ENCODE measurements around the gene GSTM4. TPM values are rescaled to one million over a fixed set of nuclear protein-coding genes. Genes with fewer than 3 reads are reported as not detected.
"Not testable (repeated sequence)": the region's sequence is repeated elsewhere in the genome, so short reads cannot be mapped to it uniquely, and the experiment has no call there.

Gene GSTM4
- total RNA-seq, 2 donors from 2014 or later = 24.1 to 37.2 TPM

DNA sequence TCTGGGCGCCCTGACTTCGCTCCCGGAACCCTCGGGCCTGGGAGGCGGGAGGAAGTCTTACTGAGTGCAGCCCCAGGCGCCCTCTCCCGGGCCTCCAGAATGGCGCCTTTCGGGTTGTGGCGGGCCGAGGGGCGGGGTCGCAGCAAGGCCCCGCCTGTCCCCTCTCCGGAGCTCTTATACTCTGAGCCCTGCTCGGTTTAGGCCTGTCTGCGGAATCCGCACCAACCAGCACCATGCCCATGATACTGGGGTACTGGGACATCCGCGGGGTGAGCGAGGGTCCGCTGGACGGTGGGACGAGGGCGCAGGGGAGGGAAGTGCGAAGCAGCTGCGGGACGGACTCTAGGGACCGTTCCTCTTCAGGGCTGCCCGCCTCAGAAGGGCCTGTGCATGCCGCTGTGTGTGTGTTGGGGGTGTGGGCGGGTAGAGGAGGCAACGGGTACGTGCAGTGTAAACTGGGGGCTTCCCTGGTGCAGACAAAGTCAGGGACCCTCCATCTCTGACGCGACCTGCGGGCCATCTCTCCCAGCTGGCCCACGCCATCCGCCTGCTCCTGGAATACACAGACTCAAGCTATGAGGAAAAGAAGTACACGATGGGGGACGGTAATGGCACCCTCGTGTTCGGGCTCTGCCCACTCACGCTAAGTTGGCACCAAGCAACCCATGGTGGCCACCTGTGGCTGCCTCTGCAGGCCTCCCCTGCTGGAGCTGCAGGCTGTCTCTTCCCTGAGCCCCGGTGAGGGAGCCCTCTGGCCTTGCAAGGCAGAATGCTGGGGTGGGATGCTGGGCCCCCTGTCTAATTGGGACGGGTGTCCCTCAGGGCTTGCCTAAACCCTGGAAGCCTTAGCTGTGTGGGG is 32.0 kb downstream of the GSTM4 start, which contains the start of gene GSTM1:
Gene GSTM1 (plus strand): TSS at position 177 of the 859 bp plus-strand sequence. CDS start 57 bp downstream, at position 234.
- peak in 1 of 3 donors; percentile 29 for TF ChIP-seq POLR2A (IDR thresholded peaks at IDR 0.05)
- TF ChIP-seq, protein P1, sequence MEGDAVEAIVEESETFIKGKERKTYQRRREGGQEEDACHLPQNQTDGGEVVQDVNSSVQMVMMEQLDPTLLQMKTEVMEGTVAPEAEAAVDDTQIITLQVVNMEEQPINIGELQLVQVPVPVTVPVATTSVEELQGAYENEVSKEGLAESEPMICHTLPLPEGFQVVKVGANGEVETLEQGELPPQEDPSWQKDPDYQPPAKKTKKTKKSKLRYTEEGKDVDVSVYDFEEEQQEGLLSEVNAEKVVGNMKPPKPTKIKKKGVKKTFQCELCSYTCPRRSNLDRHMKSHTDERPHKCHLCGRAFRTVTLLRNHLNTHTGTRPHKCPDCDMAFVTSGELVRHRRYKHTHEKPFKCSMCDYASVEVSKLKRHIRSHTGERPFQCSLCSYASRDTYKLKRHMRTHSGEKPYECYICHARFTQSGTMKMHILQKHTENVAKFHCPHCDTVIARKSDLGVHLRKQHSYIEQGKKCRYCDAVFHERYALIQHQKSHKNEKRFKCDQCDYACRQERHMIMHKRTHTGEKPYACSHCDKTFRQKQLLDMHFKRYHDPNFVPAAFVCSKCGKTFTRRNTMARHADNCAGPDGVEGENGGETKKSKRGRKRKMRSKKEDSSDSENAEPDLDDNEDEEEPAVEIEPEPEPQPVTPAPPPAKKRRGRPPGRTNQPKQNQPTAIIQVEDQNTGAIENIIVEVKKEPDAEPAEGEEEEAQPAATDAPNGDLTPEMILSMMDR (IDR thresholded peaks at IDR 0.05) = peak in 1 of 7 experiments; percentile 57
- WGBS, 2 donors = no CpG with 5 or more reads among the region's 46 CpGs
- intact Hi-C loops (cut with DNase I) = no loop called here

DNA sequence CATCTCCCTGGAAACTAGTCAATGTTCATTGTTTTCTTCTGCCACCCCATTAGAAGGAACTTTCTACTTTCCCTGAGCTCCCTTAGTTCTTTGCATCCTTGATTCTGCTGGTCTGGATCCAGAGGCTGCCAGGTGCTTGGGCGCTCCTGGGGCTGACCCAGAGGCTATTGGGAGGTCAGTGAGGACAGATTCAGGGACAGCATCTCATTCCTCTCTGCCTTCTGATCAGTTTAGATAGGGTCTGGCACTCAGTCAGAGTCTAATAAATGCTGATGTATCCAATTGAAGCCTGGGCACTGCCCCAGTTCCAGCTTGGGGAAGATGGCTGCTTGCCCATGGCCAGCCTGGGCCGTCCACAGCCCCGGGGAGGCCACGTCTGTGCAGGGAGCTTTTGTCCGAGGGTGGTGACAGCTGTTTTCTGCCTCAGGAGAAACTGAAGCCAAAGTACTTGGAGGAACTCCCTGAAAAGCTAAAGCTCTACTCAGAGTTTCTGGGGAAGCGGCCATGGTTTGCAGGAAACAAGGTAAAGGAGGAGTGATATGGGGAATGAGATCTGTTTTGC is 34.0 kb downstream of the GSTM4 start:
- intact Hi-C loops (cut with DNase I) = no loop called here
- H3K9me3 ChIP-seq = no peaks in the 10 kb centered on the region
- DNase-seq (no peak), ATAC-seq (no peak)
- TF ChIP-seq POLR2A (IDR thresholded peaks at IDR 0.05) = no peak
- TF ChIP-seq, protein P1 (IDR thresholded peaks at IDR 0.05) = no peak
- no peaks in the 10 kb centered on the region for H3K27me3 ChIP-seq
- WGBS, 2 donors = no CpG with 5 or more reads among the region's 6 CpGs
- H3K4me1 ChIP-seq = no peaks in the 10 kb centered on the region
- H3K4me3 ChIP-seq = no peak overlapping the region
- H3K36me3 ChIP-seq (replicated peaks in 1 of 2; ENCODE audit: insufficient read depth in 1 of 2, low read depth in 2 of 2) = no peaks in the 10 kb centered on the region
- H3K27ac ChIP-seq = no peak overlapping the region

More for the DNA sequence above, 32.0 kb downstream of the GSTM4 start, which contains the start of gene GSTM1:
- H3K4me3 ChIP-seq = no peak within 1 kb of the TSS
- peak within 1 kb of the TSS in 1 of 4 donors; percentile 25 for H3K27ac ChIP-seq
- ATAC-seq (no peak), DNase-seq (peak in 1 of 4 donors; percentile 84)
- H3K36me3 ChIP-seq (replicated peaks in 1 of 2; ENCODE audit: insufficient read depth in 1 of 2, low read depth in 2 of 2) = no peaks in the 10 kb centered on the region
- no peaks in the 10 kb centered on the region for H3K9me3 ChIP-seq
- H3K4me1 ChIP-seq = no peaks in the 10 kb centered on the region
- H3K27me3 ChIP-seq = no peaks in the 10 kb centered on the region

DNA sequence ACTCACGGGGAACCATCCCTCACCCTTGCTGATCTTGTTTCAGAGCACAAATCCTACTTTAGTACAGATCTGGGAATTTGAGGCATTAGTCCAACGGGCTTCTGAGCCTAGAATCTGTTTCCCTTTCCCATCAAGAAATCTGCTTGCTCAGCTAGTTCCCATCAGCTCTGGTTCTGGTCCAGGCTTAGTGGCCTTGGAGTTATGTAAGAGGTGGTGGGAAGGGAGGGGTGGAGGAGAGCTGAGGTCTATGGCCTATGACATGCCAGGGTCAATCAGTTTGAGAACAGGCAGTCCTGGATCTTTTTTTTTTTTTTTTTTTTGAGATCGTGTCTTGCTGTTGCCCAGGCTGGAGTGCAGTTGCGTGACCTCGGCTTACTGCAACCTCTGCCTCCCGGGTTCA is 35.9 kb downstream of the GSTM4 start:
- no peak for TF ChIP-seq POLR2A (IDR thresholded peaks at IDR 0.05)
- TF ChIP-seq, protein P1 (IDR thresholded peaks at IDR 0.05) = no peak
- H3K27me3 ChIP-seq = no peaks in the 10 kb centered on the region
- ATAC-seq (no peak), DNase-seq (peak in 1 of 4 donors; percentile 72)
- no peaks in the 10 kb centered on the region for H3K9me3 ChIP-seq
- no peaks in the 10 kb centered on the region for H3K4me1 ChIP-seq
- WGBS, 2 donors = no CpG with 5 or more reads among the region's 6 CpGs
- H3K27ac ChIP-seq = no peak overlapping the region
- no peaks in the 10 kb centered on the region for H3K36me3 ChIP-seq (replicated peaks in 1 of 2; ENCODE audit: insufficient read depth in 1 of 2, low read depth in 2 of 2)
- intact Hi-C loops (cut with DNase I) = no loop called here
- H3K4me3 ChIP-seq = no peak overlapping the region

GRCh38 chr1:109694400-109694799 is 38.5 kb downstream of the GSTM4 start:
- H3K27me3 ChIP-seq; H3K27ac ChIP-seq; intact Hi-C loops (cut with DNase I); H3K9me3 ChIP-seq; H3K4me1 ChIP-seq; H3K36me3 ChIP-seq (replicated peaks in 1 of 2; ENCODE audit: insufficient read depth in 1 of 2, low read depth in 2 of 2); DNase-seq; H3K4me3 ChIP-seq; ATAC-seq: not testable (repeated sequence)
- no CpG with 5 or more reads among the region's 5 CpGs for WGBS, 2 donors

DNA sequence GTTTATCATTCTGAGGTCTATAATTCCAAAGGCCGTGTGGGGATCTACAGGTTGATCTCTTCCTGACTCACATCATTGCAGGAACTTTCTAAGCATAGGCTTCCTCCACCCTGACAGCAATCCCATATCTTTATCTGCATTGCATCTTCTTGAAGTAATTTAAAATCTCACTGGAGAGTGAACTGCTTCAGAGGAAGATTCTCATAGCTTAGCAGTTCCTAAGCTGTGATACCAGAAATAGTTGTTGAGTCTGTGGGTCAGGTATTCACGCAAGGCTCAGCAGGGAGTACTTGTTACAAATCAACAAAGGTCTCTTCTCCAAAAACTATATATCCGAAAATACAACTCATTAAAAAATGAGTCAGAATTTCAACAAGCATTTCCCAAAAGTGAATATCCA is 39.2 kb downstream of the GSTM4 start:
- H3K9me3 ChIP-seq; H3K27me3 ChIP-seq; DNase-seq; intact Hi-C loops (cut with DNase I); H3K4me3 ChIP-seq; H3K27ac ChIP-seq; ATAC-seq; H3K36me3 ChIP-seq (replicated peaks in 1 of 2; ENCODE audit: insufficient read depth in 1 of 2, low read depth in 2 of 2); H3K4me1 ChIP-seq: not testable (repeated sequence)
- WGBS, 2 donors = no CpG with 5 or more reads among the region's 3 CpGs

All from body of pancreas (tissue), 4 donors.